HepG2 (cell line): Measurements from ENCODE around the gene TXNRD2. TPM values are rescaled to one million over a fixed set of nuclear protein-coding genes. Genes with fewer than 3 reads are reported as not detected.
A peak's percentile ranks its signal among the peaks of the same experiment; 100 is the strongest.

Experiments used
- AGO2 ChIP-seq: fragments of 200-400 bp; formaldehyde crosslinking; optimal IDR thresholded peaks from 2 replicates; pipeline ENCODE3; 2017; ENCODE audit warnings: mild to moderate bottlenecking, low read depth, low read length, moderate library complexity
- BRD4 ChIP-seq: sonication (generic); formaldehyde crosslinking; IDR thresholded peaks from 2 replicates; pipeline ENCODE4 v1.4.0; 2020; ENCODE audit warnings: missing genetic modification reagents
- CBFB ChIP-seq: sonication (generic); formaldehyde crosslinking; IDR thresholded peaks from 2 replicates; pipeline ENCODE4 v1.4.0; 2020; ENCODE audit warnings: missing genetic modification reagents
- ISL2 ChIP-seq: sonication (generic); formaldehyde crosslinking; IDR thresholded peaks from 2 replicates; pipeline ENCODE4 v1.5.0; 2020; ENCODE audit warnings: missing genetic modification reagents
- MED8 ChIP-seq: sonication (generic); formaldehyde crosslinking; IDR thresholded peaks from 2 replicates; pipeline ENCODE4 v1.8.1; 2023; ENCODE audit warnings: mild to moderate bottlenecking, missing genetic modification reagents; ENCODE audit not compliant: insufficient replicate concordance
- NCOA1 ChIP-seq: sonication (generic); formaldehyde crosslinking; IDR thresholded peaks from 2 replicates; pipeline ENCODE4 v1.9.0; 2021; ENCODE audit warnings: missing genetic modification reagents
- NFATC3 ChIP-seq: sonication (generic); formaldehyde crosslinking; IDR thresholded peaks from 2 replicates; pipeline ENCODE4 v1.5.1; 2020; ENCODE audit warnings: mild to moderate bottlenecking, missing genetic modification reagents
- NFKBIZ ChIP-seq: IDR thresholded peaks from 2 replicates; pipeline ENCODE4 v1.6.1; 2018; ENCODE audit warnings: missing genetic modification reagents, missing compliant biosample characterization
- NR2F2 ChIP-seq: IDR thresholded peaks from 2 replicates; pipeline ENCODE4 v1.6.1; 2012; ENCODE audit warnings: low read depth, inconsistent platforms, borderline replicate concordance
- ONECUT2 ChIP-seq: sonication (generic); formaldehyde crosslinking; IDR thresholded peaks from 2 replicates; pipeline ENCODE4 v1.4.0; 2020; ENCODE audit warnings: missing genetic modification reagents
- RXRA ChIP-seq: sonication (generic); formaldehyde crosslinking; IDR thresholded peaks from 2 replicates; pipeline ENCODE4 v1.5.1; 2020; ENCODE audit warnings: missing genetic modification reagents
- SAFB2 ChIP-seq: sonication (generic); formaldehyde crosslinking; IDR thresholded peaks from 2 replicates; pipeline ENCODE4 v1.5.1; 2020; ENCODE audit warnings: missing genetic modification reagents, low read depth, mild to moderate bottlenecking, borderline replicate concordance
- SNAPC4 ChIP-seq: sonication (generic); formaldehyde crosslinking; IDR thresholded peaks from 2 replicates; pipeline ENCODE4 v1.4.0; 2020; ENCODE audit warnings: mild to moderate bottlenecking, missing genetic modification reagents
- SP5 ChIP-seq: IDR thresholded peaks from 2 replicates; pipeline ENCODE4 v1.6.1; 2016; ENCODE audit warnings: low read depth, borderline replicate concordance
- ZBTB39 ChIP-seq: sonication (generic); formaldehyde crosslinking; IDR thresholded peaks from 2 replicates; pipeline ENCODE4 v1.5.0; 2020; ENCODE audit warnings: missing genetic modification reagents
- ZFP91 ChIP-seq: sonication (generic); formaldehyde crosslinking; IDR thresholded peaks from 2 replicates; pipeline ENCODE4 v1.9.0; 2022; ENCODE audit warnings: missing genetic modification reagents, mild to moderate bottlenecking, borderline replicate concordance
- ZFY ChIP-seq: sonication (generic); formaldehyde crosslinking; IDR thresholded peaks from 2 replicates; pipeline ENCODE4 v1.4.0; 2020; ENCODE audit warnings: missing genetic modification reagents
- ZKSCAN1 ChIP-seq: fragments of 150-350 bp; IDR thresholded peaks from 2 replicates; pipeline ENCODE4 v1.6.1; 2014; ENCODE audit warnings: low read length
- ZNF674 ChIP-seq: sonication (generic); formaldehyde crosslinking; IDR thresholded peaks from 2 replicates; pipeline ENCODE4 v1.5.0; 2020; ENCODE audit warnings: low read depth, mild to moderate bottlenecking, missing genetic modification reagents
- ZNF746 ChIP-seq: sonication (generic); formaldehyde crosslinking; IDR thresholded peaks from 2 replicates; pipeline ENCODE4 v1.8.0; 2022; ENCODE audit warnings: mild to moderate bottlenecking, missing genetic modification reagents
- ZNF891 ChIP-seq: sonication (generic); formaldehyde crosslinking; IDR thresholded peaks from 2 replicates; pipeline ENCODE4 v1.5.0; 2020; ENCODE audit warnings: mild to moderate bottlenecking, missing genetic modification reagents
- polyA plus RNA-seq, 8 experiments: library from polyadenylated mRNA; depleted of rRNA in 3 of 8; stranded (reverse) in 7 of 8; unstranded in 1 of 8; fragments of >200 nt; fragmentation: Illumina TruSeq in 4 of 8; extraction: Trizol in 4 of 8; gene quantifications; 2 replicates each; pipeline versions ENCODE4 v1.2.1 to v1.2.3, GENCODE V29; 2011 to 2016; ENCODE audit warnings: low read depth in 4 of 8, missing spikeins in 1 of 8, mixed read lengths in 1 of 8; ENCODE audit not compliant: insufficient read depth in 1 of 8
- total RNA-seq, 5 experiments: library from RNA; depleted of rRNA; stranded (reverse); fragments of >200 nt; fragmentation: Illumina TruSeq; extraction: Trizol; gene quantifications; 2 replicates each; pipeline ENCODE4 v1.2.3, GENCODE V29; 2016; ENCODE audit warnings: low read depth in 1 of 5

The TXNRD2 gene
- total and polyA plus RNA-seq, 2 of the 13 experiments (the other 11 are each of a cell fraction or from before 2014, with no cell fraction given) = 17.5 to 18.6 TPM

GRCh38 chr22:19870153-19871022 lies 71.2 kb downstream of the TXNRD2 start (continued):
- TF ChIP-seq SNAPC4 (CRISPR knock-in tag) (no peak), MED8 (no peak), ZNF746 (CRISPR knock-in tag) (no peak), ZFY (CRISPR knock-in tag) (peak; percentile 39; the same call in 1 of the 2 replicates), AGO2 (peak; percentile 5), SAFB2 (CRISPR knock-in tag) (no peak), NCOA1 (CRISPR knock-in tag) (no peak), RXRA (CRISPR knock-in tag) (0 out of 2 replicates have a peak, but pooled peaks have one; percentile 14), ISL2 (CRISPR knock-in tag) (no peak), ZNF674 (CRISPR knock-in tag) (no peak), ZNF891 (CRISPR knock-in tag) (no peak), ZFP91 (peak; percentile 9; the same call in 1 of the 2 replicates), SP5 (CRISPR knock-in tag) (no peak), ZBTB39 (CRISPR knock-in tag) (no peak), CBFB (CRISPR knock-in tag) (no peak), BRD4 (CRISPR knock-in tag) (no peak), ZKSCAN1 (no peak), ONECUT2 (CRISPR knock-in tag) (no peak), NFATC3 (no peak), NFKBIZ (CRISPR knock-in tag) (no peak), NR2F2 (no peak)
